Measurements from ENCODE around the gene RNF4. TPM values are rescaled to one million over a fixed set of nuclear protein-coding genes. Genes with fewer than 3 reads are reported as not detected.

RNF4 gene
- total RNA-seq, 1 donor from 2014 or later, result 86.7 TPM

GRCh38 chr4:2449511-2450392, 19.2 kb upstream of the RNF4 start:
- no peak overlapping the region for H3K4me3 ChIP-seq (ENCODE audit: low read depth, low read length)
- TF ChIP-seq CTCF (conservative IDR thresholded peaks at IDR 0.05; ENCODE audit: low read depth, low read length), result no peak
- DNase-seq (ENCODE audit: low read depth), result no peak

GRCh38 chr4:2450394-2451035, 18.4 kb upstream of the RNF4 start:
- no peak overlapping the region for H3K4me3 ChIP-seq (ENCODE audit: low read depth, low read length)
- no peak for TF ChIP-seq CTCF (conservative IDR thresholded peaks at IDR 0.05; ENCODE audit: low read depth, low read length)
- no peak for DNase-seq (ENCODE audit: low read depth)

GRCh38 chr4:2451036-2451520, 17.8 kb upstream of the RNF4 start:
- no peak for TF ChIP-seq CTCF (conservative IDR thresholded peaks at IDR 0.05; ENCODE audit: low read depth, low read length)
- no peak for DNase-seq (ENCODE audit: low read depth)
- no peak overlapping the region for H3K4me3 ChIP-seq (ENCODE audit: low read depth, low read length)

GRCh38 chr4:2451821-2452785, 16.8 kb upstream of the RNF4 start:
- no peak for TF ChIP-seq CTCF (conservative IDR thresholded peaks at IDR 0.05; ENCODE audit: low read depth, low read length)
- DNase-seq (ENCODE audit: low read depth), result no peak
- H3K4me3 ChIP-seq (ENCODE audit: low read depth, low read length), result no peak overlapping the region

- H3K4me3 ChIP-seq (ENCODE audit: low read depth, low read length), result no peak overlapping the region
- no peak for DNase-seq (ENCODE audit: low read depth)
- TF ChIP-seq CTCF (conservative IDR thresholded peaks at IDR 0.05; ENCODE audit: low read depth, low read length), result no peak
Measured at GRCh38 chr4:2457481-2458295, 11.2 kb upstream of the RNF4 start.

Data from epithelial cell of proximal tubule (primary cell).